ENCODE results near the gene DGKG. TPM values are rescaled to one million over a fixed set of nuclear protein-coding genes. Genes with fewer than 3 reads are reported as not detected.

The DGKG gene
- total and polyA plus RNA-seq, 10 of the 15 experiments (the other 5 are each of a cell fraction or from before 2014, with no cell fraction given): 0.39 to 6.2 (median 4.7) TPM

DNA sequence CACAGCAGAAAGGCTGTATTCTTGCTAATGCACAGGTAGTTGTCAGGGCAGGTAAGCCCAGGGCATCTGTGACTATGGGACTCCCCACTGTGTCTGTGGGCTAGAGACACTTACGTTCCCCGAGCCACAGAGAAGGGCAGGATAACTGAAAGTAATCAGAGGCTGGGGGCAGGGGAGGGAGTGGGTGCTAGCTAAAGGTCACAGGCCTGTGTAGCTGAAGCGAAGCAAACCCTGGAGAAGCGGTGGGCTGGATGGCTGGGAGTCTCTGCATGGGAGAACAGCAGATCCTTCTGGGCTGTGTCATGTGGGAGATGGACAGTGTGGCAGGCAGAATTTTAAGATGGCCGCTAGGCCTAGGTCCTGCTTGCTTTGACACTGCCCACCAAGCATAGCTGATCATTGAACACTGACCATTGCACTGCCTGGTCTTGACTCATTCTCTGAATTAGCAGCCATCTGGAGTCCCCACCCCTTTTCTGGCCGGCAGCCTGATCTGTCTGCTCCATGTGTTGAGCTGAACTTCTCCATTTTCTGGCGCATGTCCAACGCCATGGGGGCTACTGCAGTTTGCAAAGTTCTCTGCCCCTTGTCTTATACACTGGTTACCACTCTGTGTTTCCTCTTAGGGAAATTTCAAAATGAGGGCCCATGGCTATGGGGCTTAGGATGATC lies 110.0 kb downstream of the DGKG start:
- in situ Hi-C loops (cut with MboI) (no loop called here), intact Hi-C loops (cut with micrococcal nuclease; ENCODE audit: unreplicated experiment) (no loop called here)
- no TSS peak for BruUV-seq (replicated peaks)

GRCh38 chr3:186248850-186249249 lies 113.2 kb downstream of the DGKG start:
- H3K4me3 ChIP-seq: no peak overlapping the region
- H3K9me3 ChIP-seq (replicated peaks; ENCODE audit: control insufficient read depth, insufficient read depth, low read length): no peaks in the 10 kb centered on the region
- no peak for ATAC-seq
- in situ Hi-C loops (cut with MboI) (no loop called here), intact Hi-C loops (cut with micrococcal nuclease; ENCODE audit: unreplicated experiment) (no loop called here)
- no TSS peak for BruUV-seq (replicated peaks)
- ChIA-PET POLR2A (no interaction called here), RAD21 (ENCODE audit: unreplicated experiment) (interaction anchor here (0.6 to 1.5 kb wide), 3 partner anchors 59 to 291 kb away, joined by 4 to 6 read pairs (median 5); no protein-coding TSS in a partner anchor), CTCF (interaction anchor here (0.6 to 29.4 kb wide), 3 partner anchors 16 to 290 kb away, joined by 3 to 847 read pairs (median 7); partner anchors contain the start of gene CRYGS), SMC1A (ENCODE audit: uncharacterized antibody, unreplicated experiment) (interaction anchor here (1.2 to 27.2 kb wide), 4 partner anchors 30 to 290 kb away, joined by 3 to 655 read pairs (median 5); partner anchors contain the start of gene CRYGS)
- no peak overlapping the region for H3K4me2 ChIP-seq (ENCODE audit: control insufficient read depth, insufficient read depth)
- DNase-seq (ENCODE audit: low read depth, low spot score): no peak
- H4K20me1 ChIP-seq (ENCODE audit: control insufficient read depth, insufficient read depth): no peaks in the 10 kb centered on the region
- H3K79me2 ChIP-seq (ENCODE audit: control insufficient read depth, insufficient read depth, low read length): no peaks in the 10 kb centered on the region
- no peaks in the 10 kb centered on the region for H3K27me3 ChIP-seq (replicated peaks in 1 of 2; ENCODE audit: control insufficient read depth in 2 of 2, insufficient read depth in 2 of 2, low read length in 1 of 2)
- no peak for FAIRE-seq
- no peak overlapping the region for H3K27ac ChIP-seq (ENCODE audit: control insufficient read depth, insufficient read depth)
- H2AFZ ChIP-seq (ENCODE audit: control insufficient read depth, low read depth, low read length): no peak overlapping the region
- WGBS (ENCODE audit: insufficient coverage, insufficient replicate concordance, low lambda C conversion rate, missing lambda C conversion rate): 81% methylated on average over 6 of the region's 7 CpGs
- H3K4me1 ChIP-seq (ENCODE audit: control insufficient read depth, insufficient read depth, low read length): peaks cover 13% of the 10 kb centered on the region
- H3K36me3 ChIP-seq (ENCODE audit: control insufficient read depth in 2 of 2, insufficient read depth in 2 of 2, low read length in 1 of 2): no peaks in the 10 kb centered on the region
- no peak overlapping the region for H3K9ac ChIP-seq (ENCODE audit: control insufficient read depth, insufficient read depth, low read length)
- TF ChIP-seq, protein P1, sequence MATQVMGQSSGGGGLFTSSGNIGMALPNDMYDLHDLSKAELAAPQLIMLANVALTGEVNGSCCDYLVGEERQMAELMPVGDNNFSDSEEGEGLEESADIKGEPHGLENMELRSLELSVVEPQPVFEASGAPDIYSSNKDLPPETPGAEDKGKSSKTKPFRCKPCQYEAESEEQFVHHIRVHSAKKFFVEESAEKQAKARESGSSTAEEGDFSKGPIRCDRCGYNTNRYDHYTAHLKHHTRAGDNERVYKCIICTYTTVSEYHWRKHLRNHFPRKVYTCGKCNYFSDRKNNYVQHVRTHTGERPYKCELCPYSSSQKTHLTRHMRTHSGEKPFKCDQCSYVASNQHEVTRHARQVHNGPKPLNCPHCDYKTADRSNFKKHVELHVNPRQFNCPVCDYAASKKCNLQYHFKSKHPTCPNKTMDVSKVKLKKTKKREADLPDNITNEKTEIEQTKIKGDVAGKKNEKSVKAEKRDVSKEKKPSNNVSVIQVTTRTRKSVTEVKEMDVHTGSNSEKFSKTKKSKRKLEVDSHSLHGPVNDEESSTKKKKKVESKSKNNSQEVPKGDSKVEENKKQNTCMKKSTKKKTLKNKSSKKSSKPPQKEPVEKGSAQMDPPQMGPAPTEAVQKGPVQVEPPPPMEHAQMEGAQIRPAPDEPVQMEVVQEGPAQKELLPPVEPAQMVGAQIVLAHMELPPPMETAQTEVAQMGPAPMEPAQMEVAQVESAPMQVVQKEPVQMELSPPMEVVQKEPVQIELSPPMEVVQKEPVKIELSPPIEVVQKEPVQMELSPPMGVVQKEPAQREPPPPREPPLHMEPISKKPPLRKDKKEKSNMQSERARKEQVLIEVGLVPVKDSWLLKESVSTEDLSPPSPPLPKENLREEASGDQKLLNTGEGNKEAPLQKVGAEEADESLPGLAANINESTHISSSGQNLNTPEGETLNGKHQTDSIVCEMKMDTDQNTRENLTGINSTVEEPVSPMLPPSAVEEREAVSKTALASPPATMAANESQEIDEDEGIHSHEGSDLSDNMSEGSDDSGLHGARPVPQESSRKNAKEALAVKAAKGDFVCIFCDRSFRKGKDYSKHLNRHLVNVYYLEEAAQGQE (IDR thresholded peaks at IDR 0.05; ENCODE audit: low read depth, low read length): no peak
- TF ChIP-seq ASH2L (IDR thresholded peaks at IDR 0.05; ENCODE audit: borderline replicate concordance, low read depth): no peak
- TF ChIP-seq, protein P2, sequence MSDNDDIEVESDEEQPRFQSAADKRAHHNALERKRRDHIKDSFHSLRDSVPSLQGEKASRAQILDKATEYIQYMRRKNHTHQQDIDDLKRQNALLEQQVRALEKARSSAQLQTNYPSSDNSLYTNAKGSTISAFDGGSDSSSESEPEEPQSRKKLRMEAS (IDR thresholded peaks at IDR 0.05; ENCODE audit: low read depth, low read length): no peak
- no peak for TF ChIP-seq RCOR1 (conservative IDR thresholded peaks at IDR 0.05; ENCODE audit: low read depth, low read length)
- TF ChIP-seq ZNF24 (IDR thresholded peaks at IDR 0.05): no peak
- no peak for TF ChIP-seq MYC (IDR thresholded peaks at IDR 0.05; ENCODE audit: insufficient read depth, insufficient read length, insufficient replicate concordance, low read length, severe bottlenecking)
- no peak for TF ChIP-seq SUPT20H (IDR thresholded peaks at IDR 0.05; ENCODE audit: borderline replicate concordance, control insufficient read depth, low read depth, low read length)
- no peak for TF ChIP-seq TCF12 (IDR thresholded peaks at IDR 0.05; ENCODE audit: low read depth, low read length)
- no peak for TF ChIP-seq STAT3 (IDR thresholded peaks at IDR 0.05; ENCODE audit: low read depth, low read length)

More for the DNA sequence above, 110.0 kb downstream of the DGKG start:
- Histone ChIP-seq H3K27me3 (replicated peaks in 1 of 2; ENCODE audit: control insufficient read depth in 2 of 2, insufficient read depth in 2 of 2, low read length in 1 of 2) (no peaks in the 10 kb centered on the region), H3K36me3 (ENCODE audit: control insufficient read depth in 2 of 2, insufficient read depth in 2 of 2, low read length in 1 of 2) (no peaks in the 10 kb centered on the region), H3K9me3 (replicated peaks; ENCODE audit: control insufficient read depth, insufficient read depth, low read length) (no peaks in the 10 kb centered on the region), H3K4me3 (no peak overlapping the region), H3K4me1 (ENCODE audit: control insufficient read depth, insufficient read depth, low read length) (peaks cover 37% of the 10 kb centered on the region), H3K27ac (ENCODE audit: control insufficient read depth, insufficient read depth) (no peak overlapping the region), H4K20me1 (ENCODE audit: control insufficient read depth, insufficient read depth) (no peaks in the 10 kb centered on the region), H3K79me2 (ENCODE audit: control insufficient read depth, insufficient read depth, low read length) (no peaks in the 10 kb centered on the region), H3K4me2 (ENCODE audit: control insufficient read depth, insufficient read depth) (no peak overlapping the region), H3K9ac (ENCODE audit: control insufficient read depth, insufficient read depth, low read length) (no peak overlapping the region), H2AFZ (ENCODE audit: control insufficient read depth, low read depth, low read length) (no peak overlapping the region)
- no peak for TF ChIP-seq SPI1 (IDR thresholded peaks at IDR 0.05; ENCODE audit: borderline replicate concordance, insufficient read depth, low read depth, low read length)
- TF ChIP-seq RBBP5 (conservative IDR thresholded peaks at IDR 0.05): no peak
- no peak for TF ChIP-seq LARP7 (IDR thresholded peaks at IDR 0.05)
- no peak for TF ChIP-seq MTA3 (IDR thresholded peaks at IDR 0.05; ENCODE audit: borderline replicate concordance, low read length)
- TF ChIP-seq BMI1 (IDR thresholded peaks at IDR 0.05; ENCODE audit: borderline replicate concordance): no peak
- TF ChIP-seq IKZF1 (conservative IDR thresholded peaks at IDR 0.05): no peak
- TF ChIP-seq CBX5 (IDR thresholded peaks at IDR 0.05; ENCODE audit: low read depth): no peak
- no peak for TF ChIP-seq TAF1 (IDR thresholded peaks at IDR 0.05; ENCODE audit: borderline replicate concordance, low read depth, low read length)
- no peak for TF ChIP-seq TCF7 (IDR thresholded peaks at IDR 0.05; ENCODE audit: borderline replicate concordance)
- ATAC-seq (no peak), FAIRE-seq (no peak), DNase-seq (ENCODE audit: low read depth, low spot score) (no peak)
- ChIA-PET SMC1A (ENCODE audit: uncharacterized antibody, unreplicated experiment) (interaction anchor here (0.7 to 27.2 kb wide), 3 partner anchors 10 to 308 kb away, joined by 3 to 655 read pairs (median 3); partner anchors contain the start of gene CRYGS), POLR2A (no interaction called here), CTCF (interaction anchor here (0.7 to 29.4 kb wide), 5 partner anchors 8 to 358 kb away, joined by 3 to 847 read pairs (median 4); partner anchors contain the start of gene CRYGS), RAD21 (ENCODE audit: unreplicated experiment) (interaction anchor here (1.0 to 1.4 kb wide), 4 partner anchors 10 to 365 kb away, joined by 3 read pairs; no protein-coding TSS in a partner anchor)
- 80% methylated on average over 8 of the region's 8 CpGs for WGBS (ENCODE audit: insufficient coverage, insufficient replicate concordance, low lambda C conversion rate, missing lambda C conversion rate)
